ENCODE data around the gene SUN5. TPM values are rescaled to one million over a fixed set of nuclear protein-coding genes. Genes with fewer than 3 reads are reported as not detected.

Gene SUN5
- total RNA-seq, 1 experiment from 2014 or later: not detected

- H3K4me1 Mint-ChIP-seq (ENCODE audit: low read depth, unreplicated experiment): no peaks in the 10 kb centered on the region
- DNase-seq: no peak
- H3K27ac Mint-ChIP-seq (ENCODE audit: unreplicated experiment): no peak overlapping the region
- BruUV-seq (replicated peaks): no TSS peak
- CTCF ChIA-PET: no interaction called here
- no peak overlapping the region for H3K4me3 Mint-ChIP-seq (ENCODE audit: low read depth, unreplicated experiment)
- peaks cover 3% of the 10 kb centered on the region for H3K9me3 Mint-ChIP-seq (ENCODE audit: low read depth, unreplicated experiment)
- no peaks in the 10 kb centered on the region for H3K36me3 Mint-ChIP-seq (ENCODE audit: insufficient read depth, unreplicated experiment)
- H3K27me3 Mint-ChIP-seq (ENCODE audit: unreplicated experiment): peaks cover 57% of the 10 kb centered on the region
- TF ChIP-seq CTCF (IDR thresholded peaks at IDR 0.05; ENCODE audit: unreplicated experiment): no peak
- intact Hi-C loops (cut with micrococcal nuclease; ENCODE audit: unreplicated experiment): no loop called here
Observed at GRCh38 chr20:32973077-32973717, 31.0 kb downstream of the SUN5 start.

- H3K27me3 Mint-ChIP-seq (ENCODE audit: unreplicated experiment): peaks cover 57% of the 10 kb centered on the region
- H3K36me3 Mint-ChIP-seq (ENCODE audit: insufficient read depth, unreplicated experiment): no peaks in the 10 kb centered on the region
- peaks cover 3% of the 10 kb centered on the region for H3K9me3 Mint-ChIP-seq (ENCODE audit: low read depth, unreplicated experiment)
- DNase-seq: peak; percentile 26
- CTCF ChIA-PET: no interaction called here
- H3K27ac Mint-ChIP-seq (ENCODE audit: unreplicated experiment): no peak overlapping the region
- no peak for TF ChIP-seq CTCF (IDR thresholded peaks at IDR 0.05; ENCODE audit: unreplicated experiment)
- no TSS peak for BruUV-seq (replicated peaks)
- no peaks in the 10 kb centered on the region for H3K4me1 Mint-ChIP-seq (ENCODE audit: low read depth, unreplicated experiment)
- no peak overlapping the region for H3K4me3 Mint-ChIP-seq (ENCODE audit: low read depth, unreplicated experiment)
- intact Hi-C loops (cut with micrococcal nuclease; ENCODE audit: unreplicated experiment): no loop called here
Observed at GRCh38 chr20:32972181-32973076, 31.8 kb downstream of the SUN5 start.

GRCh38 chr20:32971703-32972161 lies 32.5 kb downstream of the SUN5 start:
- intact Hi-C loops (cut with micrococcal nuclease; ENCODE audit: unreplicated experiment): no loop called here
- peaks cover 57% of the 10 kb centered on the region for H3K27me3 Mint-ChIP-seq (ENCODE audit: unreplicated experiment)
- peaks cover 3% of the 10 kb centered on the region for H3K9me3 Mint-ChIP-seq (ENCODE audit: low read depth, unreplicated experiment)
- H3K36me3 Mint-ChIP-seq (ENCODE audit: insufficient read depth, unreplicated experiment): no peaks in the 10 kb centered on the region
- DNase-seq: peak; percentile 0
- TF ChIP-seq CTCF (IDR thresholded peaks at IDR 0.05; ENCODE audit: unreplicated experiment): no peak
- BruUV-seq (replicated peaks): no TSS peak
- no peak overlapping the region for H3K27ac Mint-ChIP-seq (ENCODE audit: unreplicated experiment)
- H3K4me3 Mint-ChIP-seq (ENCODE audit: low read depth, unreplicated experiment): no peak overlapping the region
- H3K4me1 Mint-ChIP-seq (ENCODE audit: low read depth, unreplicated experiment): no peaks in the 10 kb centered on the region
- CTCF ChIA-PET: interaction anchor here (0.6 kb wide), 1 partner anchor 194 kb away, joined by 3 read pairs; no protein-coding TSS in a partner anchor

- intact Hi-C loops (cut with micrococcal nuclease; ENCODE audit: unreplicated experiment): no loop called here
- CTCF ChIA-PET: interaction anchor here (0.6 kb wide), 1 partner anchor 193 kb away, joined by 3 read pairs; no protein-coding TSS in a partner anchor
- Mint-ChIP-seq H3K36me3 (ENCODE audit: insufficient read depth, unreplicated experiment) (no peaks in the 10 kb centered on the region), H3K4me3 (ENCODE audit: low read depth, unreplicated experiment) (no peak overlapping the region), H3K9me3 (ENCODE audit: low read depth, unreplicated experiment) (no peaks in the 10 kb centered on the region), H3K27ac (ENCODE audit: unreplicated experiment) (no peak overlapping the region), H3K4me1 (ENCODE audit: low read depth, unreplicated experiment) (no peaks in the 10 kb centered on the region), H3K27me3 (ENCODE audit: unreplicated experiment) (peaks cover 51% of the 10 kb centered on the region)
- BruUV-seq (replicated peaks): no TSS peak
- TF ChIP-seq CTCF (IDR thresholded peaks at IDR 0.05; ENCODE audit: unreplicated experiment): no peak
- DNase-seq: peak; percentile 0
Observed at GRCh38 chr20:32970973-32971300, 33.3 kb downstream of the SUN5 start.

All from Calu3 (cell line).